Choroid plexus epithelial cell (primary cell): ENCODE results near the gene PGLYRP4.
"Not testable (repeated sequence)": the region's sequence is repeated elsewhere in the genome, so short reads cannot be mapped to it uniquely, and the experiment has no call there.

Experiments
- DNase-seq: peaks from one replicate; pipeline ENCODE4 v3.0.0-alpha.2; 2010; ENCODE audit warnings: low read depth
- H3K4me3 ChIP-seq: 2 replicates; pipeline ENCODE4 v1.5.1; 2011; ENCODE audit warnings: low read depth, mild to moderate bottlenecking, control low read depth, low read length, moderate library complexity
- TF ChIP-seq, protein P1 (sequence below): conservative IDR thresholded peaks from 2 replicates; pipeline ENCODE4 v1.5.1; 2011; ENCODE audit warnings: low read depth, mild to moderate bottlenecking, control low read depth, inconsistent platforms, low read length, moderate library complexity

The PGLYRP4 gene

DNA sequence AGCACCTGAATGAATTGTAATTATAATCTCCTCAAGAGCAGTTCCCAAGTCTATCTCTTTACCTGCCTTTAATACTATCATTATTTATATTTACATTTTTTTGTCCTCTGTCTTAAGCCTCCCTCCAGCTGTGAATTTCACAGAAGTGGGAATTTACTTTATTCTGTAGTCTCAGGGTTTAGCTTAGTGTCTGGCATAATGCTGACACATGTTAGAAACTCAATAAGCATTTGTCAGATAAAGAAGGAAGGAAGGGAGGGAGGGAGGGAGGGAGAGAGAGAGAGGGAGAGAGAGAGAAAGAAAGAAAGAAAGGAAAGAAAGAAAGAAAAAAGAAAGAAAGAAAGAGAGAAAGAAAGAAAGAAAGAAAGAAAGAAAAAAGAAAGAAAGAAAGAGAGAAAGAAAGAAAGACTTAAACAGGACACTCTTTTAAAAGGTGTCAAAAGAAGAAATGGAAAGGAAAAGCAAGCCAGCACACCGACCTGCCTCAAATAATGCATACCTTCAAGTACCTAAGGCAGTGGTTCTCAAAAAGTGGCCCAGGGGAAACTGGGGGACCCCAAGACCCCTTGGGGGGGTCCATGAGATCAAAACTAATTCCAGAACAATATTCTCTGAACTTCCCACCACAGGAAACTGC is 1.8 kb upstream of the PGLYRP4 start:
- DNase-seq = no peak
- TF ChIP-seq, protein P1, sequence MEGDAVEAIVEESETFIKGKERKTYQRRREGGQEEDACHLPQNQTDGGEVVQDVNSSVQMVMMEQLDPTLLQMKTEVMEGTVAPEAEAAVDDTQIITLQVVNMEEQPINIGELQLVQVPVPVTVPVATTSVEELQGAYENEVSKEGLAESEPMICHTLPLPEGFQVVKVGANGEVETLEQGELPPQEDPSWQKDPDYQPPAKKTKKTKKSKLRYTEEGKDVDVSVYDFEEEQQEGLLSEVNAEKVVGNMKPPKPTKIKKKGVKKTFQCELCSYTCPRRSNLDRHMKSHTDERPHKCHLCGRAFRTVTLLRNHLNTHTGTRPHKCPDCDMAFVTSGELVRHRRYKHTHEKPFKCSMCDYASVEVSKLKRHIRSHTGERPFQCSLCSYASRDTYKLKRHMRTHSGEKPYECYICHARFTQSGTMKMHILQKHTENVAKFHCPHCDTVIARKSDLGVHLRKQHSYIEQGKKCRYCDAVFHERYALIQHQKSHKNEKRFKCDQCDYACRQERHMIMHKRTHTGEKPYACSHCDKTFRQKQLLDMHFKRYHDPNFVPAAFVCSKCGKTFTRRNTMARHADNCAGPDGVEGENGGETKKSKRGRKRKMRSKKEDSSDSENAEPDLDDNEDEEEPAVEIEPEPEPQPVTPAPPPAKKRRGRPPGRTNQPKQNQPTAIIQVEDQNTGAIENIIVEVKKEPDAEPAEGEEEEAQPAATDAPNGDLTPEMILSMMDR = no peak
- no peak overlapping the region for H3K4me3 ChIP-seq

DNA sequence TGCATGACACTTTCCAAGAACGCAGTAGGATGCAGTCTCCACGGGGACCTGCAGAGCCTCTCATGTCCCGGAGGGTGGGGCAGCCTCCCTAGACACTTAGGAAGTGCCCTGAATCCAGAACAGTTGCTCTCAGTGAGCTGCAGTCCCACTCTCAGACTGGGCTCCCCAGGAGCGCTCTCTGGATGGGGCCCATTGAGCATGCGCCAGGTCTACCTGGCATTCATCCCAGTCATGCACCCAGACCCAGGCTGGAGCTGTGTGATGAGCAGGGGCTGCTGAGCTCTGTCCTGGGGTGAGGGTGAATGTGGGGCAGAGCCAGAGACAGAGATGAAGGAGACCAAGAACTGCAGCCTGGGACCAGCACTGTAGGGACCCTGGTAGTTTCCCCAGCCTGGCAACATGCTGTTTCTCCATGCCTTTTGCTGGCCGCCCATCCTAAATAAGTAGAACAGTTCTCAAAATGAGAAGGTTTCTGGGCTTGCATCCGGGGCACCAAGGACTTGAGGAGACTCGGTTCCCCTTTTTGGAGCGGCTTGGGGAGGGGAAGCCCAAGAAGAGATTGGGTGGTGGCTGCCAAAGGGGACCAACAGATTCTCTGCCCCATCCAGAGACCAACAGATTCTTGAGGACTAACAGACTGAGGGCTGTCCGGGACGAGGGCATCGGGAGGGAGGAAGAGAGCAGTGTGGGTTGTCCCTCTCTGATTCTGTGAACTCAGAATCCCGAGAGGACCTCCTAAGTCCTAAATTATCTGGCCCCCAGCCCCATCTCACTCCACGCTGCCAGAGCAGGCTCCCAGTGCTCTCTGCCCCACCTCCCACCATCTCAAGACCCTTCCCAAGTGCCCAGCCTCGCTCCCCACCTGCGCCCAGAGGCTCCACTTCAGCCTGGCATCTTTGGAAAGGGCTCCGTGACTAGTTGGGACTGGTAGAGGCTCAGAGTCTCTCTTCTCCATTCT is 1.0 kb upstream of the PGLYRP4 start:
- TF ChIP-seq, protein P1 = no peak
- H3K4me3 ChIP-seq = no peak overlapping the region
- DNase-seq = no peak

DNA sequence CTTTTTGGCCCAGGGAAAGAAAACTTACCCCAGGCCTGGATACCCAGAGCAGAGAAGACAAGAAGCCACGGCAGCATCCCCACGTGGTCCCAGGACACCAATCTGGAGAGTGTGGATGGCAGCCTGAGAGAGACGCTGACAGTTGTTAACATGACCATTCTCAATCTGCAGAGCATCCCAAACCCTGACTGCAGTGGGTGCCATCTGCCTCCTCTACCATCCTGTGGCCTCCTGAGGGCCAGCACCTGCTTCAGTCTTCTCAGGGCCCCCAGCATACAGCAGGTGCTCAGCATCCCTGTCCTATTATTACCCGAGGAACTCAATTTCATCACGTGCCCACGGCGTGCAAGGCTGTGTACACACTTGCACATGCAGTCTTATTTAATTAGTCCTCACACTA is 785 bp downstream of the PGLYRP4 start:
- no peak for DNase-seq
- TF ChIP-seq, protein P1 = no peak

DNA sequence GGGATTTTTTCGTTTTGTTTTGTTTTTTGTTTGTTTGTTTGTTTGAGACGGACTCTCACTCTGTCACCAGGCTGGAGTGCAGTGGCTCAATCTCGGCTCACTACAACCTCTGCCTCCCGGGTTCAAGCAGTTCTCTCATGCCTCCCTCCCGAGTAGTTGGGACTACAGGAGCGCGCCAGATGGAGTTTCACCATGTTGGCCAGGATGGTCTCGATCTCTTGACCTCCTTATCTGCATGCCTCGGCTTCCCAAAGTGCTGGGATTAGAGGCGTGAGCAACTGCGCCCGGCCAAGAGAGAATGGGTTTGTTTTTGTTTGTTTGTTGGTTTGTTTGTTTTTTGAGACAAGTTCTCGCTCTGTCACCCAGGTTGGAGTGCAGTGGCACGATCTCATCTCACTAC is 1.6 kb downstream of the PGLYRP4 start:
- H3K4me3 ChIP-seq, DNase-seq: not testable (repeated sequence)

More for the DNA sequence above, 785 bp downstream of the PGLYRP4 start:
- no peak overlapping the region for H3K4me3 ChIP-seq

DNA sequence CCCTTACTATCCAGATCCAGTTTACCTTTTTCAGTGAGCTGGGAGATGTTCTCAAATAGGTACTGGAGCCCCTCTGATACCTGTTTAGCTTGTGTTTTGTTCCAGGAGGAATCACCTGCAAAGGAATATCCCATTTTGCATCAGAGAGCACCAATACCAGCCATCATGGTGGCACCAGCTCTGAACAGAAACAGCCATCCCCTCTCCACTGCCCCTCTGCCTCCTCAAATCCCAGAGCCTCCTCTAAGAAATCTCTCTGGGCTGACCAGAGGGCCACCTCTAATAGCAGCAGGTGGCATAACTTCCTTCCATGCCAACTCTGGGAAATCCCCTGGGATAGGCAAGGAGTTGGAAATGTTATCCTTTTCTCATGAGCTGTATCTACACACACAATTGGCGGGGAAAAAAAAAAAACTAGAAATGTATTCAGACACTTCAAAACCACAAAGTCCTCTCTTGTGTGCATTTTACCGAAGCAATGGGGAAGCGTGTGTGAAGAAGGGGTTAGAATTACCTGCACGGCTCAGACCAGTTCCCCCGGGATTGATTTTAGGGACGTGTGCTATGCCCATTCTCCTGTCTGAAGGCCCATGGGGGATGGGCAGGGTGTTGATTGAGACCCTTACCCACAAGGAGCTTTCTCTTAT is 2.4 kb downstream of the PGLYRP4 start:
- TF ChIP-seq, protein P1 = no peak
- no peak overlapping the region for H3K4me3 ChIP-seq
- DNase-seq = no peak

DNA sequence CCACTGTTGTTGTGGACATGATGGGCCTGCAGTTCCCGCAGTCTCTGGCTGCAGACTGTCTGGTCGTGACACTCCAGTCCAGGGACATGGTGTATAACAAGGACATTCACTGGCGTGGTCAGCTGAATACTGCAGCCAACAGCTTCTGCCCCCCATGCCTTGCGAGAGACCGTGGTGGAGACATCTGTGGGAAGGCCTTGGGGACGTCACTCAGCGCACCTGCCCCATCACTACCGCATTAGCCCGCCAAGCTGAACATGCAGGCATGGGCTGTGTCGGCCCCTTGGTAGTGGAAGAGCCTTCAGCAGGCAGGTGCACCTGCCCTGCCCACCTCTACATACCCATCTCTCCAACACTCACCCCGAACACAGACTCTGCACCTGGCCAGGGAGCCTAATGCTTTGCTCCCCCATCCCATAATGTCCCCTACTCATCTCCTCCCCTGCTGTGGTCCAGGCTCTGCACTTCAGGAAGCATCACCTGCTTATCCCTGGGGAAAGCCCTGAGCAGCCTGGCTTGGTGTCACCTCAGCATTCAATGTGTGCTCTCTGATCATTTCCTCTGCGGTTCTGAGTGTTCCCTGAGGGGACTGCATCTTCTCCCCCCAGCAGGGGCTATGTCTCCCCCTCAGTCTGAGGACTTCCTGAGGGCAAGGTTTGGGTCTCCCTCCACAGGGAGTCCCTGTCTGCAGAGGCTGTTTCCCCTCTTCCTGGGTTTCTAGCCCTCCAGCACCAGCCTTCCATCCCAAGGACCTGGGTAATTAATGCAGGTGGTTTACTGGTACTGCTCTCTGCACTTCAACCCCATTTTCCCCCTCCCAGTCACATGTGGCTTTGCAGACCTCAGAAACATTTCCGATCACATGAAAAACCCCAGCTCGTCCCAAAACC is 3.2 kb downstream of the PGLYRP4 start:
- TF ChIP-seq, protein P1 = no peak
- no peak overlapping the region for H3K4me3 ChIP-seq
- DNase-seq = no peak
